Hematopoietic multipotent progenitor cell treated with erythropoietin and hydrocortisone succinate and interleukin-3 and kit ligand, for 15 days (in vitro differentiated cells): Measurements from ENCODE around the gene EGLN2.
A peak's percentile ranks its signal among the peaks of the same experiment; 100 is the strongest.
"Not testable (repeated sequence)": the region's sequence is repeated elsewhere in the genome, so short reads cannot be mapped to it uniquely, and the experiment has no call there.

Source experiments
- DNase-seq: peaks from one replicate; pipeline ENCODE4 v3.0.0-alpha.2; 2015; ENCODE audit warnings: low spot score

Gene EGLN2

GRCh38 chr19:40776932-40777644 is 21.9 kb upstream of the EGLN2 start:
- DNase-seq = peak; percentile 94

DNA sequence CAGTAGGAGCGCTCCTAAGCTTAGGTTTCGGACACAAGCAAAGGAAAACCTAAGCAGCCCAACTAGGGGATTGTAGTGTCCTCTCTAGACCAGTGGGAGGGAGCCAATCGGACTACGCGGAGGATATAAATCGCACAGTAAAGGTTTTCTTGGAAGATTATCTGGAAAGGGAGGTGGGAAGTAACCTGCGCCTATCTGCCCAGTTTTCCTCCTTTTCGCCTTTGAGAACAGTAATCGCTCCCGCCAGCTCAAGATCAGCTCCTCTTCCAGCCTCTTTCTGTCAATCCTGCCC is 21.4 kb upstream of the EGLN2 start:
- DNase-seq = no peak

DNA sequence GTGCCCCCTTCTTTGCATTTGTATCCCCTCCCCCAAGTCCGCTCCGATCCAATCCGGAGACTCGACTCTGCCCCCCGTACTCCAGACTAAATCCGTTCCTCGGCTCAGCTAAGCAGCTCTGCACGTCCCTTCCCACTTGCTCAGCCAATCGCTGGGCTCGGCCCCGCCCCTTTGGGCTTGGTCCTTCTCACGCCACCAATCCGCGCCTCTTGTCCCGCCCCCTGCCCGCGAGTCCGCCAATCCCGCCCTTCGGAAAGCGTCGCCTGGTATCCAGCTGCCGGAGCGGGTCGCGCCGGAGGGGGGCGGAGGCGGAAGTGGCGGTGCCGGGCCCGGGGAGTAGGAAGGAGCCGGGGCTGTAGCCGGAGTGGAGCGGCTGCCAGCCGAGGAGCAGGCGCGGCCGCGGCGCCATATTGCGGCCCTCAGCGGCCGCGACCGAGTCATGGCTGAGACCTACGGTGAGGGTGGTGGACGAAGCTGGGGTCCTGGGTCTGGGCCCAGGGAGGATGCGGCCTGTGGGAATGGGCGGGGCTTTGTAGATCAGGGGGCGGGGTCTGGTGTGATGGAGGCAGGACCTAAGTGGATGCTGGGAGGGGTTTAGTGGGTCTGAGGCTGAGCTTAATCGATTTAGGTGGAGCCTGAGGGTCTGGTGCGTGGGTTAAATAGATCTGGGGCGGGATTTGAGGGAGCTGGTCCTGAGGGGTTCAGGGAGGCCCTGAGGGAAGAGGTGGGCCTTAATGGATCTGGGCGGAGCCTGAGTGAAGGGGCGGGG is 20.9 kb upstream of the EGLN2 start, which contains the start of gene RAB4B:
RAB4B (plus strand) TSS at position 311 of the 769 bp plus-strand sequence; CDS start at position 440, 129 bp downstream.
- peak; percentile 100 for DNase-seq

GRCh38 chr19:40778706-40779284 is 20.2 kb upstream of the EGLN2 start:
- no peak for DNase-seq

DNA sequence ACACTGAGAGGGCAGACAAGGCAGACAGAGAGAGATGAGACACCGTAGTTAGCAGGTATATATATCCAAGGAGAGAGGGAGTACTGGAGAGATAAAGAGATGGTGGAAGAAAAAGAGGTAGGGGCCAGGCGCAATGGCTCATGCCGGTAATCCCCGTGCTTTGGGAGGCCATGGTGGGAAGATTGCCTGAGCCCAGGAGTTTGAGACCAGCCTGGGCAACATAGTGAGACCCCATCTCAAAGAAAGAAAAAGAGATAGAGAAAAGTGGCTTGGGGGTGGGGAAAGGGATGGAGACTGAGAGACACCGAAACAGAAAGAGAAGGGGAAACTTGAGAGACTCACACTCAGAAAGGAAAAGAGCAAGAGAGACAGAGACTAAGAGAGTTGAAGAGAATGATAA is 18.4 kb upstream of the EGLN2 start:
- DNase-seq = no peak

DNA sequence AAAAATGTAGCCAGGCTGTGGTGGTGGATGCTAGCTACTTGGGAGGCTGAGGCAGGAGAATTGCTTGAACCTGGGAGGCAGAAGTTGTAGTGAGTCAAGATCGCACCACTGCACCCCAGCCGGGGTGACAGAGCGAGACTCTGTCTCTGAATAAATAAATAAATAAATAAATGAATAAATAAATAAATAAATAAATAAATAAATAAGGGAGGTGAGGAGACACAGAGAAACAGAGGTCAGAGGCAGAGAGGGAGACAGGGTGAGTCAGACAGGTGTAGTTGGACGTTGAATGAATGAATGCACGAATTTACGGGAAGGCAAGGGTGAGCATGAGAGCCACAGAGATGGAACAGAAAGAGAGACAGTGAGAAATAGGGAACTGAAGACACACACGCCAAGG is 17.9 kb upstream of the EGLN2 start:
- no peak for DNase-seq

DNA sequence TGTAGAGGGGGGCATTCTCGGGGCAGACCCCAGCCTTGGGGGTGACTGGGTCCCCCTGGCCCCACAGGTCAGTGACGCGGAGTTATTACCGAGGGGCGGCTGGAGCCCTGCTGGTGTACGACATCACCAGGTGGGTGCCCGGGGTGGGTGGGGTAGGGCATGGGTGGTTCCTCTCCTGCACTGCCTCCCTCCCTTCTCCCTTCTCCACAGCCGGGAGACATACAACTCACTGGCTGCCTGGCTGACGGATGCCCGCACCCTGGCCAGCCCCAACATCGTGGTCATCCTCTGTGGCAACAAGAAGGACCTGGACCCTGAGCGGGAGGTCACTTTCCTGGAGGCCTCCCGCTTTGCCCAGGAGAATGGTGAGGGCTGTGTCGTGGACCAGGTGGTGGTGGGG is 15.3 kb upstream of the EGLN2 start:
- DNase-seq = no peak

- not testable (repeated sequence) for DNase-seq
Measured at GRCh38 chr19:40784146-40784545, 14.8 kb upstream of the EGLN2 start.

GRCh38 chr19:40785526-40785925 is 13.5 kb upstream of the EGLN2 start:
- no peak for DNase-seq

DNA sequence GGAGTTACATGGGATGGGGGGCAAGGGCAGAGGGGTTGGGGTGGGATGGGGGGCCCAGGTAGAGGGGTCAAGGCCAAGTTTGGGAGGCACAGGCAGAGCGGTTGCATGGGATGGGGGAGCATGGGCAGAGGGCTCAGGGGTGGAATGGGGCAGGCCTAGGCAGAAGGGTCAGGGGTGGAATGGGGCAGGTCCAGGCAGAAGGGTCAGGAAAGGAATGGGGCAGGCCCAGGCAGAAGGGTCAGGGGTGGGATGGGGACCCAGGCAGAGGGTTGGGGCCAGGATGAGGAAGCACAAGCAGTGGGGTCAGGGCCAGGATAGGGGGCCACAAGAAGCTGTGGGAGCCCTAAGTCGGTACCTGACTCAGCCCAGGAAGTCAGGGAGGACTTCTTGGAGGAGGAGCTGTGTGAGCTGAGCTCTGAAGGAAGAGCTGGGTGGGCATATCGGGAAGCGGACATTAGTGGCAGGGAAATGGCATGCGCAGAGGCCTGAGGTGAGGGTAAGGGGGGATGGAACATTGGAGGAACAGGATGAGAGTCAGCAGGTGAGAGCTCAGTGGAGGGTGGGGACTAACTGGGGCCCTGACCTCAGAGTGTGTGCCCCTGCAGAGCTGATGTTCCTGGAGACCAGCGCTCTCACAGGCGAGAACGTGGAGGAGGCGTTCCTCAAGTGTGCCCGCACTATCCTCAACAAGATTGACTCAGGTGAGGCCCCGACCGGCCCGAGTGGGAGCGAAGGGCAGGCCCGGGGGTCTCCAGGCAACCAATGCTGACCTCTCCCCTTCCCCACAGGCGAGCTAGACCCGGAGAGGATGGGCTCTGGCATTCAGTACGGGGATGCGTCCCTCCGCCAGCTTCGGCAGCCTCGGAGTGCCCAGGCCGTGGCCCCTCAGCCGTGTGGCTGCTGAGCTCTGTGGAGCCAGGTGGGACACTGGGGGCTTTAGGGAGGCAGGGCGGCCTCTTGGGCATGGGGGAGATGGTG is 12.6 kb upstream of the EGLN2 start:
- DNase-seq = no peak

DNA sequence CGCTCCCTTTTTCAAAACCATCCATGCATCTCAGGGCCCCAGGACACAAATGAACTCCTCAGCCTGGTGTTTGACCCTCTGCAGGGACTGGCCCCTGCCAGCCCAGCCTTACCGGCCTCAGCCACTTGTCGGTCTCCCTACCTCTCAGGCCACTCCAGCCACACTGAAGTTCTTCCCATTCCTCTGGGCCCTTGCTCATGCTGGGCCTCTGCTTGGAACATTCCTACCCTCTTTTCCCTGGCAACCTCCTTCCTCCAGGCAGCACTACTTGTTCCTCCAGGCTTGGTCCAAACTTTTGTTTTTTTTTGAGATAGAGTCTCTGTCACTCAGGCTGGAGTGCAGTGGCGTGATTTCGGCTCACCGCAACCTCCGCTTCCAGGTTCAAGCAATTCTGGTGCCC is 7.6 kb upstream of the EGLN2 start:
- DNase-seq = no peak

- DNase-seq = no peak
Measured at GRCh38 chr19:40791996-40792395, 7.0 kb upstream of the EGLN2 start.

- no peak for DNase-seq
Measured at GRCh38 chr19:40797166-40797962, 1.6 kb upstream of the EGLN2 start.

DNA sequence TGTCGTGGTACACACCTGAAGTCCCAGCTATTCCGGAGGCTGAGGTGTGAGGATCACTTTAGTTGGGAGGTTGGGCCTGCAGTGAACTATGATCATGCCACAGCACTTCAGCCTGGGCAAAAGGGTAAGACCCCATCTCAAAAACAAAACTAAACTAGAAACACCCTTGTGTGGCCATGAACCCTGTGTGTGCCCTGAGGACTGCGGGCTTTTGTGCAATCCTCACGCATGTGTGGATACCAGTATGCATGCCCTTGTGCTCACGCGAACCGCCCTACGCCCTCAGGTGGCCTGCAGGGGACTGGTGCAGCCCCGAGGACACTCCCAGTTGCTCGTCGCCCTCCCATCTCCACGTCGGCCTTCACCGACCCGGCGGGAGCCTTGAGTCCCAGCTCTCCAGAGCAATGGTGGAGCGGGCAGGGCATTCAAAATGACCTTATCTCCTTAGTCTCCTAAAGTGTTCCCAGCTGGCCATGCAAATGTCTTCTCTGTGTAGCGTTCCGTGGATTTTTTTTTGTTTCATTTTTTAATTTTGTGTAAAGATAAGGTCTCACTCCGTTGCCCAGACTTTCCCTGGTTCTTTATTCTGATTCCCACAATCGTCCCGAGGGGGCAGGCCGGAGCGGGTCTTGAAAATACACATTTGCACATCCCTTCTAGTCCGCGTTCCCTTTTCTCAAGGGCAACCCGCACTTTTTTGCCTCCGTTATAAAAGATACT is 868 bp upstream of the EGLN2 start:
- peak; percentile 75 for DNase-seq

GRCh38 chr19:40799558-40800338 is 757 bp downstream of the EGLN2 start:
- peak; percentile 18 for DNase-seq

- peak; percentile 38 for DNase-seq
Measured at GRCh38 chr19:40800339-40800996, 1.5 kb downstream of the EGLN2 start.

GRCh38 chr19:40800997-40801377 is 2.0 kb downstream of the EGLN2 start:
- no peak for DNase-seq

DNA sequence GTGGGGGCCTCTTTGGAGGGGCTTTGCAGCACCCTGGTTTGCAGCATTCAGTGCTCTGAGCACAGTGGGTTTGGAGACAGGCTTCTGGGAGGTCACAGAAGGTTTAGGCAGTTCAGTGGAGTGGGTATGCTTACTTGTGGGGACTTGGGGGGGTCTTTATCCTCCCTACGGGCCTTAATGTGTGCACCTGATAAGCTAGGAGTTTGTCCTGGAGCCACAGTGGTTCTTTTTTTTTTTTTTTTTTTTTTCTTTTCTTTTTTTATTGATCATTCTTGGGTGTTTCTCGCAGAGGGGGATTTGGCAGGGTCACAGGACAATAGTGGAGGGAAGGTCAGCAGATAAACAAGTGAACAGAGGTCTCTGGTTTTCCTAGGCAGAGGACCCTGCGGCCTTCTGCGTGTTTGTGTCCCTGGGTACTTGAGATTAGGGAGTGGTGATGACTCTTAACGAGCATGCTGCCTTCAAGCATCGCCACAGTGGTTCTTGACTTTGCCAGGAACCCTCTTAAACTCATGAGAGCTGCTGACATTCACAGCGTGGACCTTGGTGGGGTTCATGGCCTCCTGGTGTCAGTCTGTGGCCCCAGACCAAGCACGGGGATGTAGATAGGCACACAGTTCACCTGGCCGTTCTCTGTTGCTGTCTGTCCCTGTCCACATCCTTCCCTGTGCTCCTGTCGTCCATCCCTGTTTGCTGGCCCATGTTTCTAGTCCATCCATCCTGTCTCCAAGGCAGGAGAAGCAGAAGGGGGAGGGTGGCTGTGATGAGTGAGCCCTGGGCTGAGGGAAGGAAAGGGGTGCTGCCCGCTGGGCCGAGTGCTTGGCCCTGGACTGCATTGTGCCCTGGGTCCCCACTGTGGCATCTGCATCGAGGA is 2.7 kb downstream of the EGLN2 start:
- DNase-seq = peak; percentile 60
